HAP-1 (cell line): Measurements from ENCODE around the gene SNRPA.
"Not testable (repeated sequence)": the region's sequence is repeated elsewhere in the genome, so short reads cannot be mapped to it uniquely, and the experiment has no call there.

Source experiments
- DNase-seq, 2 experiments: peaks; one replicate each; pipeline ENCODE4 v3.0.0-alpha.2; 2016 to 2020; ENCODE audit warnings: low spot score in 2 of 2
- H3K27me3 ChIP-seq: fragments of 250-450 bp; sonication (Bioruptor Pico); 2 replicates; pipeline ENCODE4 v1.5.1; 2020; ENCODE audit warnings: low read depth, mild to moderate bottlenecking, moderate library complexity
- H3K36me3 ChIP-seq: fragments of 250-450 bp; sonication (Bioruptor Pico); replicated peaks from 2 replicates; pipeline ENCODE4 v1.5.1; 2020; ENCODE audit warnings: mild to moderate bottlenecking
- H3K4me1 ChIP-seq: fragments of 250-450 bp; sonication (Bioruptor Pico); 2 replicates; pipeline ENCODE4 v1.5.1; 2020; ENCODE audit warnings: mild to moderate bottlenecking
- H3K4me3 ChIP-seq: fragments of 250-450 bp; sonication (Bioruptor Pico); 2 replicates; pipeline ENCODE4 v1.5.1; 2020; ENCODE audit warnings: mild to moderate bottlenecking, moderate library complexity
- H3K9me3 ChIP-seq: fragments of 250-450 bp; sonication (Bioruptor Pico); 2 replicates; pipeline ENCODE4 v1.5.1; 2020; ENCODE audit warnings: mild to moderate bottlenecking, moderate library complexity
- in situ Hi-C: fragments of 300-500 bp; cut with MboI; formaldehyde crosslinking; loops from 3 replicates; pipeline ENCODE4 v1.14.3; 2020; ENCODE audit warnings: low sequenced_read_pairs, inconsistent platforms, mixed read lengths

Gene SNRPA

DNA sequence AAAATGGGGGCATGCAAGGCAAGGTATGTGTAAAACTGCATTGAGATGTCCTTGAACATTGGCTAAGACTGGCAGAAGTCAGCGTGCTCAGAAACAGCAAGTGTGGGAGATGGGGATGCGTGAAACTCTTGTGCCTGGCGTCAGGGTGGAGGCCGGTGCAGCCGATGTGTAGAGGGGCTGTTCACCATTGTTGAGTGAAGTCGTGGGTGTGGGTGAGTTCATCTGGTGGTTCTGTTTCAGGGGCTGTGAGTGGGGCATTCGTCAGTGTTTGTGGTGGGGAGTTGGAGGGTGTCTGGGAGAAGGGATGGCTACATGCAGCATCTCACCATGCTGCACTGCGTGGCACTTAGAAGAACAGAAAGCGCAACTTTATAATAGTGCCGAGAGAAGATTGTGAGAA is 13.0 kb downstream of the SNRPA start:
- no peaks in the 10 kb centered on the region for H3K27me3 ChIP-seq
- H3K4me1 ChIP-seq, result no peaks in the 10 kb centered on the region
- no peak for DNase-seq
- peaks cover 77% of the 10 kb centered on the region for H3K36me3 ChIP-seq
- no peaks in the 10 kb centered on the region for H3K9me3 ChIP-seq
- no peak overlapping the region for H3K4me3 ChIP-seq
- in situ Hi-C loops, result no loop called here

DNA sequence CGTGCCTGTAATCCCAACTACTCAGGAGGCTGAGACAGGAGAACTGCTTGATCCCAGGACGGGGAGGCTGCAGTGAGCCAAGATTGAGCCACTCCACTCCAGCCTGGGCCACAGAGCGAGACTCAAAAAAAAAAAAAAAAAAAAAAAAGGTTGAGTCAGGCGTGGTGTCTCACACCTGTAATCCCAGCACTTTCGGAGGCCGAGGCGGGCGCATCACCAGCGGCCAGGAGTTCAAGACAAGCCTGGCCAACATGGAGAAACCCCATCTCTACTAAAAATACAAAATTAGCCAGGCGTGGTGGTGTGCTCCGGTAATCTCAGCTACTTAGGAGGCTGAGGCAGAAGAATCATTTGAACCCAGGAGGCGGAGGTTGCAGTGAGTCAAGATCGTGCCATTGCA is 15.4 kb downstream of the SNRPA start:
- H3K4me3 ChIP-seq, H3K27me3 ChIP-seq, H3K9me3 ChIP-seq, H3K4me1 ChIP-seq, in situ Hi-C loops, DNase-seq: not testable (repeated sequence)
- H3K36me3 ChIP-seq, result peaks cover 56% of the 10 kb centered on the region

DNA sequence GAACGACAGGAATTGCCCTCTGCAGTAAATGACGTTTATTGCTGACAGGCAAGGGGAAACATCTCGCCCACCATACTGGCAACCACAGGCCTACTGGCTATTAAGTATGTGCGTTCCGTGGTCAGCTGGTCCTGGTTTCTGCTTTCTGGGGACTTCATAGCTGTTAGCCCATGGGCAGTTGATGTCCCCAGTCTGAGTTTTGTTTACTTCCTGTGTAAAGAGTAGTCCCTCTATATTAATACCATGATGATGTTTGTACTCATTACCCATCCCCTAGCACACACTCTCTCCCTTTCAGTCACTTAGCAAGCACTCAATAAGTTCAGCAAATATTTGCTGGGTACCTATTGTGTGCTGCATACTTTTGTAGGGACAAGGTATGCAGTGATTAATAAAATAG is 17.9 kb downstream of the SNRPA start:
- in situ Hi-C loops, result no loop called here
- peaks cover 31% of the 10 kb centered on the region for H3K36me3 ChIP-seq
- no peaks in the 10 kb centered on the region for H3K4me1 ChIP-seq
- no peak overlapping the region for H3K4me3 ChIP-seq
- H3K27me3 ChIP-seq, result no peaks in the 10 kb centered on the region
- no peak for DNase-seq
- no peaks in the 10 kb centered on the region for H3K9me3 ChIP-seq

DNA sequence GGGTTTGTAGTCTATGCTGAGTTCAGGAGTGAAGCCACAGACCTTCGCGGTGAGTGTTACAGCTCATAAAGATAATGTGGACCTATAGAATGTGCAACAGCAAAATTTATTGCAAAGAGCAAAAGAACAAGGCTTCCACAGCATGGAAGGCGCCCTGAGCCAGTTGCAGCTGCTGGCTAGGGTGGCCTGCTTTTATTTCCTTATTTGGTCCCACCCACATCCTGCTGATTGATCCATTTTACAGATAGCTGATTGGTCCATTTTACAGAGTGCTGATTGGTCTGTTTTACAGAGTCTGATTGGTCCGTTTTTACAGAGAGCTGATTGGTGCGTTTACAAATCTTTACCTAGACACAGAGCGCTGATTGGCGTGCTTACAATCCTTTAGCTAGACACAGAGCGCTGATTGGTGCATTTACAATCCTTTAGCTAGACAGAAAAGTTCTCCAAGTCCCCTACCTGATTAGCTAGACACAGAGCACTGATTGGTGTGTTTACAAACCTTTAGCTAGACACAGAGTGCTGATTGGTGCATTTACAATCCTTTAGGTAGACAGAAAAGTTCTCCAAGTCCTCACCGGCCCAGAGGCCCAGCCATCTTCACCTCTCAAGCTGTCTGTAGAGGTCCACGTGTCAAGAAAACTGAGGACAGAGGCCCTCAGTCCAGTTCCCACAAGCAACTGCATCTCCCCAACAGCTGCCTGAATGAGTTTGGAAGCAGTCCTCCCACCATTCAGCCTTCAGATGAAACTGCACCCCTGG is 20.3 kb downstream of the SNRPA start:
- H3K4me1 ChIP-seq, in situ Hi-C loops, H3K9me3 ChIP-seq, H3K27me3 ChIP-seq, H3K36me3 ChIP-seq, H3K4me3 ChIP-seq, DNase-seq: not testable (repeated sequence)

DNA sequence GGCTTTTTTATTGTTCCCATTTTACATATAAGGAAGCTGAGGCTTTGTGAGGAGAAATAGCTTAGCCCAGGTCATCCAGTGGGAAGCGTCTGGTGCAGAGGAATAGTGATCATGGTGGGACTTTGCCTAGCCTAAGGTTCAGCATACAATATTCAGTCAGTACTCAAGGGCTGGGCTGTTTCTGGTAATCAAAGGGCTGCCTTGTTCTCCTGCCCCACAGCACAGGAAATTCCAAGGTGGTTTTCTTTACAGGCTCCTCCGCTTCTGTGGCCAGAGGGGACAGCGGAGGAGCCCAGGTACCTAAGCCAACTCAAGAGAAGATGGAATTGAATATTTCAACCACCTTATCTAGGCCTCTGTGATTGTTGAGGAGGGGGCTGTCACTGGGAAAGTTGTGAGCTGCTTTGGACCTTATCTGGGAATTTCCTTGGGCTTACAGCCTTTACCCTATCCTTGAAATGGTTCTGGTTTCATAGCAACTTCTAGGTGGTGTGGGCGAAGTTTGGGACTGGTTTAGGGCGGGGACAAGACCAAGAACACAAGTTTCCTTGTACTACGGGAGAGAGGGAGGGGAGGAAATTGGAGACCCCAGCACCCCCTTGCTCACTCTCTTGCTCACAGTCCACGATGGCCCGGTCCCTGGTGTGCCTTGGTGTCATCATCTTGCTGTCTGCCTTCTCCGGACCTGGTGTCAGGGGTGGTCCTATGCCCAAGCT is 24.1 kb downstream of the SNRPA start, which contains the start of gene MIA:
Gene MIA (plus strand): TSS at position 606 of the 716 bp plus-strand sequence. CDS start 22 bp downstream, at position 628.
- Histone ChIP-seq H3K27me3 (no peaks in the 10 kb centered on the region), H3K4me1 (peaks cover 10% of the 10 kb centered on the region), H3K4me3 (no peak within 1 kb of the TSS), H3K9me3 (no peaks in the 10 kb centered on the region), H3K36me3 (no peaks in the 10 kb centered on the region)
- no peak for DNase-seq
- in situ Hi-C loops, result no loop called here

DNA sequence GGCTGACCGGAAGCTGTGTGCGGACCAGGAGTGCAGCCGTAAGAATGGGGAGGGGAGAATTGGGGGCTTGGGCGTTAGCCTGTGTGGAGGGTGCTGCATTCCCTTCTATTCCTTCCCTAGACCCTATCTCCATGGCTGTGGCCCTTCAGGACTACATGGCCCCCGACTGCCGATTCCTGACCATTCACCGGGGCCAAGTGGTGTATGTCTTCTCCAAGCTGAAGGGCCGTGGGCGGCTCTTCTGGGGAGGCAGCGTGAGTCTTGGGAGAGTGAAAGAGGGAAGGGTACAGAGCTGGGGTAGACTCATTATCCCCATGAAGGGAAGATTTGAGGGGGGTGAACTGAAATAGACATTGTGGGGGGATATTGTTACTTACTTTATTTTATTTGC is 24.6 kb downstream of the SNRPA start:
- peaks cover 10% of the 10 kb centered on the region for H3K4me1 ChIP-seq
- no peaks in the 10 kb centered on the region for H3K27me3 ChIP-seq
- in situ Hi-C loops, result no loop called here
- H3K9me3 ChIP-seq, result no peaks in the 10 kb centered on the region
- H3K4me3 ChIP-seq, result no peak overlapping the region
- no peaks in the 10 kb centered on the region for H3K36me3 ChIP-seq
- DNase-seq, result no peak

DNA sequence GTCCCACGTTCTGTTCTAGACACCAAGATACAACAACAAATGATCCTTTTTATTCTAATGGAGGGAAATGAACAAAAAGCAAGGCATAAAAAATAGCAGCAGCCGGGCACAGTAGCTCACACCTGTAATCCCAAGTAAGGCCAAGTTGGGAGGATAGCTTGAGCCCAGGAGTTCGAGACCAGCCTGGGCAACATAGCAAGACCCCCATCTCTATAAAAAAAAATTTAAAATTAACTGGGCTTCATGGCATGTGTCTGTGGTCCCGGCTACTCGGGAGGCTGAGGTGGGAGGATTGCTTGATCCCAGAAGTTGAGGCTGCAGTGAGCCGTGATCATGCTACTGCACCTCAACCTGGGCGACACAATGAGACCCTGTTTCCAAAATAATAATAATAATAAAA is 25.4 kb downstream of the SNRPA start:
- no peak for DNase-seq
- in situ Hi-C loops, result no loop called here
- H3K36me3 ChIP-seq, result no peaks in the 10 kb centered on the region
- no peak overlapping the region for H3K4me3 ChIP-seq
- no peaks in the 10 kb centered on the region for H3K9me3 ChIP-seq
- H3K27me3 ChIP-seq, result no peaks in the 10 kb centered on the region
- H3K4me1 ChIP-seq, result peaks cover 10% of the 10 kb centered on the region

DNA sequence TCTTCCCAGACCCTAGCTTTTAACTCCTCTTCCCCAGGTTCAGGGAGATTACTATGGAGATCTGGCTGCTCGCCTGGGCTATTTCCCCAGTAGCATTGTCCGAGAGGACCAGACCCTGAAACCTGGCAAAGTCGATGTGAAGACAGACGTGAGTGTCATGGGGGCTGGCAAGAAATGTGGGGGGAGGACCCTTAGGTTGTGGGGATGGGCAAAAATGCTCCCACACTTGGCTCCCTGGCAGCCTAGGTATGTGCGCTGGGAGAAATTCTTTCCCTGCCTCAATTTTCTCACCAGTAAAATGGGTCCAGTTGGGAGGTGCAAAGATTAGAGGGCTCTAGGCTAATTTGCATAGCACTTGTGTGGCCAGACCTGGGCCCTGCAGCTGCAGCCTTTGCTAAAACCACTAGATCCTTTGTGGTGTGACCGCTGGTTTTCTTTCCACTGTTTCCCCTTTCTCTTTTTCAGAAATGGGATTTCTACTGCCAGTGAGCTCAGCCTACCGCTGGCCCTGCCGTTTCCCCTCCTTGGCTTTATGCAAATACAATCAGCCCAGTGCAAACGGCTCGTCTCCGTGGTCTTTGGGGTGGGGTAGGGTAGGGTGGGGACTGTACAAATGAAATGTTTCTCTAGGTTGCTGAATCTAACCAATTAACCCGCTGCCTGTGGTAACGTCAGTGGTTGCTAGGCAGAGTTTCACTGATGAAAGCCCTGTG is 26.1 kb downstream of the SNRPA start:
- peak; percentile 93 to 94 for DNase-seq
- peaks cover 10% of the 10 kb centered on the region for H3K4me1 ChIP-seq
- H3K27me3 ChIP-seq, result no peaks in the 10 kb centered on the region
- H3K9me3 ChIP-seq, result no peaks in the 10 kb centered on the region
- in situ Hi-C loops, result no loop called here
- H3K36me3 ChIP-seq, result no peaks in the 10 kb centered on the region
- H3K4me3 ChIP-seq, result peak overlapping the region; percentile 59

DNA sequence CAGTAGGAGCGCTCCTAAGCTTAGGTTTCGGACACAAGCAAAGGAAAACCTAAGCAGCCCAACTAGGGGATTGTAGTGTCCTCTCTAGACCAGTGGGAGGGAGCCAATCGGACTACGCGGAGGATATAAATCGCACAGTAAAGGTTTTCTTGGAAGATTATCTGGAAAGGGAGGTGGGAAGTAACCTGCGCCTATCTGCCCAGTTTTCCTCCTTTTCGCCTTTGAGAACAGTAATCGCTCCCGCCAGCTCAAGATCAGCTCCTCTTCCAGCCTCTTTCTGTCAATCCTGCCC is 26.6 kb downstream of the SNRPA start:
- Histone ChIP-seq H3K36me3 (no peaks in the 10 kb centered on the region), H3K4me1 (peaks cover 10% of the 10 kb centered on the region), H3K9me3 (no peaks in the 10 kb centered on the region), H3K4me3 (peak overlapping the region; percentile 59), H3K27me3 (no peaks in the 10 kb centered on the region)
- no peak for DNase-seq
- in situ Hi-C loops, result no loop called here

DNA sequence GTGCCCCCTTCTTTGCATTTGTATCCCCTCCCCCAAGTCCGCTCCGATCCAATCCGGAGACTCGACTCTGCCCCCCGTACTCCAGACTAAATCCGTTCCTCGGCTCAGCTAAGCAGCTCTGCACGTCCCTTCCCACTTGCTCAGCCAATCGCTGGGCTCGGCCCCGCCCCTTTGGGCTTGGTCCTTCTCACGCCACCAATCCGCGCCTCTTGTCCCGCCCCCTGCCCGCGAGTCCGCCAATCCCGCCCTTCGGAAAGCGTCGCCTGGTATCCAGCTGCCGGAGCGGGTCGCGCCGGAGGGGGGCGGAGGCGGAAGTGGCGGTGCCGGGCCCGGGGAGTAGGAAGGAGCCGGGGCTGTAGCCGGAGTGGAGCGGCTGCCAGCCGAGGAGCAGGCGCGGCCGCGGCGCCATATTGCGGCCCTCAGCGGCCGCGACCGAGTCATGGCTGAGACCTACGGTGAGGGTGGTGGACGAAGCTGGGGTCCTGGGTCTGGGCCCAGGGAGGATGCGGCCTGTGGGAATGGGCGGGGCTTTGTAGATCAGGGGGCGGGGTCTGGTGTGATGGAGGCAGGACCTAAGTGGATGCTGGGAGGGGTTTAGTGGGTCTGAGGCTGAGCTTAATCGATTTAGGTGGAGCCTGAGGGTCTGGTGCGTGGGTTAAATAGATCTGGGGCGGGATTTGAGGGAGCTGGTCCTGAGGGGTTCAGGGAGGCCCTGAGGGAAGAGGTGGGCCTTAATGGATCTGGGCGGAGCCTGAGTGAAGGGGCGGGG is 27.1 kb downstream of the SNRPA start, which contains the start of gene RAB4B:
Gene RAB4B (plus strand): TSS at position 311 of the 769 bp plus-strand sequence. CDS start 129 bp downstream, at position 440.
- Histone ChIP-seq H3K4me1 (peaks cover 10% of the 10 kb centered on the region), H3K4me3 (peak within 1 kb of the TSS; percentile 59), H3K36me3 (no peaks in the 10 kb centered on the region), H3K9me3 (no peaks in the 10 kb centered on the region), H3K27me3 (no peaks in the 10 kb centered on the region)
- DNase-seq, result peak; percentile 100
- in situ Hi-C loops, result no loop called here

DNA sequence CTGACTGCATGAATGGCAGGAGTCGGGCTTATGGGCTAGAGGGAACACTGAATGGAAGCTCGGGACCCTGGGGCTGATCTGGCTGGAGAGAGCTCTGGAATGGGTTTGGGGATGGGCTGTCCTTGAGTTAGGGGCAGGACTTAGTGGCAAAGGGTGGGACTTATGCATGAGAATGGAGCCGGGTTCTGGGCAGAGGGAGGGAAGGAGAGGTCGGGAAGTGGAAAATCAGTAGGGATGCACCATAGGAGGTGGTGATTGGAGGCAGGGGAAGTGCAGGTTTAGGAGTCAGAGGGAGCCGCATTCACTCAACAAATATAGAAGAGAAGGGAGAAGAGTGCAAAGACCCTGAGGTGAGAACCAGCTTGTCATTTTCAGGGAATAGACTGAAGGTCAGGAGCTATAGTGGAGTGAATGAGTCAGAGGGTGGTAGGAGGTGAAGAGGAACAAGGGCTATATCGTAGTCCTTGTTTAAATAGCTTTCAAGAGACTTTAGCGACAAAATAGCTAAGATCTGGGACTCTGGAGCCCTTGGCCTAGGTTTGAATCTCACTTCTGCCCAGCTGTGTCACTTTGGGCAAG is 27.8 kb downstream of the SNRPA start:
- DNase-seq, result no peak
- peaks cover 10% of the 10 kb centered on the region for H3K4me1 ChIP-seq
- in situ Hi-C loops, result no loop called here

DNA sequence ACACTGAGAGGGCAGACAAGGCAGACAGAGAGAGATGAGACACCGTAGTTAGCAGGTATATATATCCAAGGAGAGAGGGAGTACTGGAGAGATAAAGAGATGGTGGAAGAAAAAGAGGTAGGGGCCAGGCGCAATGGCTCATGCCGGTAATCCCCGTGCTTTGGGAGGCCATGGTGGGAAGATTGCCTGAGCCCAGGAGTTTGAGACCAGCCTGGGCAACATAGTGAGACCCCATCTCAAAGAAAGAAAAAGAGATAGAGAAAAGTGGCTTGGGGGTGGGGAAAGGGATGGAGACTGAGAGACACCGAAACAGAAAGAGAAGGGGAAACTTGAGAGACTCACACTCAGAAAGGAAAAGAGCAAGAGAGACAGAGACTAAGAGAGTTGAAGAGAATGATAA is 29.6 kb downstream of the SNRPA start:
- peaks cover 10% of the 10 kb centered on the region for H3K4me1 ChIP-seq
- no peaks in the 10 kb centered on the region for H3K27me3 ChIP-seq
- no peaks in the 10 kb centered on the region for H3K9me3 ChIP-seq
- no peak overlapping the region for H3K4me3 ChIP-seq
- H3K36me3 ChIP-seq, result no peaks in the 10 kb centered on the region
- in situ Hi-C loops, result no loop called here
- no peak for DNase-seq

More for the DNA sequence above, 27.8 kb downstream of the SNRPA start:
- Histone ChIP-seq H3K27me3 (no peaks in the 10 kb centered on the region), H3K36me3 (no peaks in the 10 kb centered on the region), H3K4me3 (peak overlapping the region; percentile 59), H3K9me3 (no peaks in the 10 kb centered on the region)

DNA sequence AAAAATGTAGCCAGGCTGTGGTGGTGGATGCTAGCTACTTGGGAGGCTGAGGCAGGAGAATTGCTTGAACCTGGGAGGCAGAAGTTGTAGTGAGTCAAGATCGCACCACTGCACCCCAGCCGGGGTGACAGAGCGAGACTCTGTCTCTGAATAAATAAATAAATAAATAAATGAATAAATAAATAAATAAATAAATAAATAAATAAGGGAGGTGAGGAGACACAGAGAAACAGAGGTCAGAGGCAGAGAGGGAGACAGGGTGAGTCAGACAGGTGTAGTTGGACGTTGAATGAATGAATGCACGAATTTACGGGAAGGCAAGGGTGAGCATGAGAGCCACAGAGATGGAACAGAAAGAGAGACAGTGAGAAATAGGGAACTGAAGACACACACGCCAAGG is 30.1 kb downstream of the SNRPA start:
- DNase-seq, result no peak
- in situ Hi-C loops, result no loop called here
- Histone ChIP-seq H3K9me3 (no peaks in the 10 kb centered on the region), H3K36me3 (no peaks in the 10 kb centered on the region), H3K4me1 (peaks cover 10% of the 10 kb centered on the region), H3K27me3 (no peaks in the 10 kb centered on the region), H3K4me3 (no peak overlapping the region)
